GM21619 (cell line): Measurements from ENCODE around the gene TRERF1.
"Not testable (repeated sequence)": the region's sequence is repeated elsewhere in the genome, so short reads cannot be mapped to it uniquely, and the experiment has no call there.

ENCODE experiments used
- ATAC-seq: cut with Tn5 transposase; IDR thresholded peaks from one replicate; pipeline ENCODE4 v1.9.1; 2021; ENCODE audit not compliant: unreplicated experiment

The TRERF1 gene

DNA sequence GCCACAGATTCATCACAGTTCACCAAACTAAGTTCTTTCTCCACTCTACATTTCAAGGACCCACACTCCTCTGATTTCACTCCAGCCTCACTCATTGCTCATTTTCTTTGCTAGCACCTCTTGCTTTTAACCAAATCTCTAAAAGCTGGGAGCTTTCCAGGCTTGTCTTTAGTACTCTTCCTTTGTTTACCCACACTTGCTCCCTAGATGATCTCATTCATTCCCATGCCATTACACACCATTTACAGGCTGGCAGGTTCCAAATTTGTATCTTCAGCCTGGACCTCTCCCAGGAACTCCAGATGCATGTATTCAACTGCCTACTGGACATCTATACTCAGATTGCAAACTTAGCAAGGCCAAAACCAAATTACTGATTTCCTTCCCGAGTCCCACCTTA lies 251.7 kb downstream of the TRERF1 start:
- ATAC-seq = no peak

- ATAC-seq = no peak
These were observed 252.4 kb downstream of the TRERF1 start for GRCh38 chr6:42199106-42199981.

DNA sequence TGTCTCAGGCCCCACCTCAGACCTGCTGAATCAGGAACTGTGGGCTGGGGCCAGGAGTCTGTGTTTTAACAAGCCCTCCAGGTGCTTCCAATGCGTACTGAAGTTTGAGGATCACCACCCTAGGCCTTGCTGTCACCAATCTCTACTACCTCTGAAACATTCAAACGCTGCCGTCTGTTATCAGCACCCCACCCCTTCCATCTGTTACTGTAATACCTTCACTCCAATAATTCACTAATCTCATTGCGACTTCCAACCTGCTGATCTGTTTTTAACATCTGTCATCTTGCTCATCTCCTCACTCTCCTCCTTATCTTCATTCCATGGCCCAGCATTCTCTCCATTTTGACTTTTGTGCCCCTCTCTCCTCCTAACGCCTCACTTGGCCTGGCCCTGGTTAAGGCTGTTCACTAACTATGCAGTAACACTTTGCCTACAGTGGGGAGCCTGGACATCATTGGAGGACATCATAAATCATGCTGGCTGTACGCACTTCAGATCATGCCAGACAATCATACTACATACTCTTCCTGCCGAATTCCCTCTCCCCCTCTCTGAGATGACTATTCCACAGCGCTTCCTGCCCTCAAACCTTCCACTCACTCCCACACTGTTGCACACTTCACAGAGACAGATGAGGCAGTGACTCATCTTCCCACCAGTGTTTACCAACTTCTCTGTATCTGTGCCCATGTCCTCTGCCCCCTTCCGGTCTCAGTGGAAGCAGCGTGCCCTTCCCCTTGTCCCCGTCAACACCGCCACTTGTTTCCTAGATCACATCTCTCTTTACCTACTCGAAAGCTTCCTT lies 254.0 kb downstream of the TRERF1 start:
- no peak for ATAC-seq

DNA sequence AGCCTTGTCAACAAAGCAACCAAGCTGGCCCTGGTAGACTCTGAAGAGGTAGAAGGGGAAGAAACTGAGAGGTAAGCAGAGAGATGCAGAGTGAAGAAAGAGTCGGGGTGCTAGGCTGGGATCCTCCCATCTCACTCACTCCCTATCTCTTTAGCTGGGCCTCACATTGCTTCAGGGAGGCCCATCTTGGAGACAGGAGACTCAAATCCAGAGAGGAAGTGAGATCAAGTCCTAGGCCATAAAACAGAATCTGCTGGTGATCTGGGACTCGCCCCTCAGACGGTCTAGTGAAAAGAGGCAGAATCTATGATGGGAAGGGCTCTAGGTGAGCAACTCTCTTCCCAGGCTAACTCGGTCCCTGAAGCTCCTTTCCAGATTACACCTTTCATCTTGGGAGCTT lies 256.3 kb downstream of the TRERF1 start:
- ATAC-seq = no peak

DNA sequence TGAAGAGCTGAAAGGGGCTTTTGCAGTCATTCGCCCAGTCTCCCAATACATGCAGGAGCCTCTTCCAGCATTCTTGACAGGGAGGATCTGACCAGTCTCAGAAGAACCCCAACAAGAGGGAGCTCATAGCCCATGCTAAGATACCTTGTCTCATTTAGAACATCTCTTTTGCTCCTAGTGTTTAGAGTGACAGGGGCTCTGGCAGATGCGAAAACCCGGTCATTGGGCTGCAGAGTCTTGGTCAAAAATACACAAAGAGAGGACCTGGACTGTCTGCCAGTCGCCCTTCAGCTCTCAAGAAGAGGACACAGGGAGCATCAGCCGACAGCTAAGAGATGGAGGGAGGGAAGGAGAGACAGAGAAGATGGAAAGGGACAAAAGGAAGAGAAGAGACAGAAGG lies 257.7 kb downstream of the TRERF1 start:
- no peak for ATAC-seq

DNA sequence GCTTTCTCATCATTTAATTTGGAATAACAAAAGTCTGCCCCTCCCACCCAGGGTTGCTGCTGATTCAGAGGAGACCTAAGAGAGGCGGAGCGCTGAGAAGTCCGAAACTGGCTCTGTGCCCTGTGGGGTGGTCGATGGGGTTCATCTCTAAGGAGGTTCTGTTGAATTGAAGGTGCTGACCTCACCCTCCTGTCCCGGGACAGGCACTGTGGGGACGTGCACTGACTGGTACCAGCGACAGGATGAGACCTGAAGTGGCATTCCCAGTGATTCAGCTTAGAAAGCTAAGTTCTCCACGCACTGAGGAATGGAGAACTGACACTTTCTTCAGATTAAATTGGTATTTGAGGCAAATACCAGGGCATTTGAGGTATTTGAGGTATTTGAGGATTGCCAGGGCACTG lies 258.2 kb downstream of the TRERF1 start:
- ATAC-seq = no peak

DNA sequence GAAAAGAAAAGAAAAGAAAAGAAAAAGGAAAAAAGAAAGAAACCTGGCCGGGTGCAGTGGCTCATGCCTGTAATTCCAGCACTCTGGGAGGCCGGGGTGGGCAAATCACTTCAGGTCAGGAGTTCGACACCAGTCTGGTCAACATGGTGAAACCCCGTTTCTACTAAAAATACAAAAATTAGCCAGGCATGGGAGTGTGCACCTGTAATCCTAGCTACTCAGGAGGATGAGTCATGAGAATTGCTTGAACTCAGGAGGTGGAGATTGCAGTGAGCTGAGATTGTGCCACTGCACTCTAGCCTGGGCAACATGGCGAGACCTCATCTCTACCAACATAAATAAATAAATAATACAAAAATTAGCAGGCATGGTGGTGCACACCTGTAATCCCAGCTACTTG lies 259.3 kb downstream of the TRERF1 start:
- not testable (repeated sequence) for ATAC-seq

DNA sequence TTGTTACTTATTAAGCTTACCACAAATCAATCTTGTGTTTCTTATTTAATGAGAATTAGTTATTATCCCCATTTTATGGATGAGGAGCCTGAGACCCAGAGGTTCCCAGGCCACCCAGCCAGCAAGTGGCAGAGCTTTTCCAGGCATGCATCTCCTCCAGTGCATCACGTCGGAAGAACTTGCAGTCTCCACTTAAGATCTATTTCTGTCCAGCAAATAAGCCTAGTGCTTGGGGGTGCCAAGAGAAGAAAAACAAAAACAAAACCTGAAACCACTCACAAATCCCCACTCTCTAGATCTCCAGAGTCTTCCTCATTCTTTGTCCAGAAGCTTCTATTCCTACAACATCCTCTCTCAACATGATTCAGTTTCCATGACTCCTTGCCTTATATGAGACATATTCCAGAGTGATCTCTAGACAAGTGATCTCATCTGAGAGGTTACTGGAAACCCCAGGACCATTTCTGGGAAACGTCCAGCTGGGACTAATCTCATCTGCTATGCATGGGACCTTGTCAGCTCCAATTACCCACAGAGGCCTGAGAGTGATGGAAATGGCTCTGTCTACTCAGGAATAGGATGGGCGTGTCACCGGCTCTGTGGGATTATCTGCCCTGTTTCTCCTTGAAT lies 261.1 kb downstream of the TRERF1 start:
- ATAC-seq = no peak

- ATAC-seq = no peak
These were observed 263.3 kb downstream of the TRERF1 start for GRCh38 chr6:42188406-42188805.

GRCh38 chr6:42185597-42185996 lies 266.1 kb downstream of the TRERF1 start:
- no peak for ATAC-seq

DNA sequence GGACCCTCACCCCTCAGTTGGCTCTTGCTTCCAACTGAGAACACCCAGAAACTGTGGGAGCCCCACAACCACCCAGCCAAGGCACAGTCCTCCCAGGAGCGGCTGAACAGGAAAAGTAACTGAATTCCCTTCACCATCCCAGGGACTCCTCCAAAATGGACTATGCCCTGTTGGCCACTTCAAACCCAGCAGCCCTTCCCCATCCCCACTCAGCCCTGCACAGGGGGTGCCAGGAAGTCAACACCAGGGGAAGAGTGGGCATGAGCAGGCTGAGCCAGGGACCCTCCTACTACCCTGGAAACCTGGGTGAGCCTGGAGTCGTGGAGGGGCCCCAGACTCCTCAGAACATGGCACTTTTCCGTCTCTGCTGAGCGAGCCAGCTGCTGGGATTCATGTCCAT lies 267.3 kb downstream of the TRERF1 start:
- no peak for ATAC-seq

- ATAC-seq = no peak
These were observed 269.6 kb downstream of the TRERF1 start for GRCh38 chr6:42182101-42182500.

DNA sequence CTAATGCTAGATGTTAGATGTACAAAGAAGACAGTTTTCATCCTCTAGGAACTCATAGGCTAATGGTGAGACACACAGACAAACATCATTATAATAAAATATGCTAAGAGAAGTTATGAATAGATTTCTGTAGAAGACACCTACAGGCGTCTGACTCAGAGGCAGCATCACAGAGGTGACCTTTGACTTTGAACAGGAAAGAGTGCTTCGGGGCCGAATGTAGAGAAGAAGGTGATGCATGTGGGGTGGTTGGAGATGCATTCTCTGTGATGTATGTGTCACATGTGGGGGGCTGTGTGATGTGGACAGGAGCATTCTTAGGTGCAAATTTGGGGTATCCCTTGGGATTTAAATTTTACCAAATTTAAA lies 271.8 kb downstream of the TRERF1 start:
- no peak for ATAC-seq

- no peak for ATAC-seq
These were observed 272.3 kb downstream of the TRERF1 start for GRCh38 chr6:42179261-42179944.

GRCh38 chr6:42177514-42178364 lies 274.0 kb downstream of the TRERF1 start:
- ATAC-seq = no peak

- no peak for ATAC-seq
These were observed 274.7 kb downstream of the TRERF1 start for GRCh38 chr6:42176981-42177380.

DNA sequence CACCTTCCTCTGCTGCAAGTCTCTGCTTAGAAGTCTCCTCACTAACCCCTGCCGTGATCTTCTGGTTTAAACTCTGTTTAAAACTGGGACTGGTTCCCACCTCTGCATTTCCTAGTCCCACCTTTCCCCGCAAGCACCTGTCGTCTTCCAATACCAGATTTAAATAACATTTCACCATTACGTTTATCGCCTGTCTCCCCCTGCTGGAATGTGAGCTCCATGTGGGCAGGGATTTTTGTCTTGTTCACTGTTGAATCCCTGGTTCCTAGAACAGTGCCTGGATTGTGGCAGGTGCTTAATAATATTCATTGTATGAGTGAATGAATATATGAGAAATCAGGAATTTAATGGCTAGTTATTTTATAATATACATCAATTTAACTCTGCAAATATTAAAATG lies 275.9 kb downstream of the TRERF1 start:
- ATAC-seq = no peak
